HG02870 (cell line): ENCODE results near the gene TBX1.

Source experiments
- ATAC-seq: cut with Tn5 transposase; IDR thresholded peaks from one replicate; pipeline ENCODE4 v1.9.1; 2021; ENCODE audit warnings: mild to moderate bottlenecking, moderate library complexity; ENCODE audit not compliant: unreplicated experiment

TBX1 gene

DNA sequence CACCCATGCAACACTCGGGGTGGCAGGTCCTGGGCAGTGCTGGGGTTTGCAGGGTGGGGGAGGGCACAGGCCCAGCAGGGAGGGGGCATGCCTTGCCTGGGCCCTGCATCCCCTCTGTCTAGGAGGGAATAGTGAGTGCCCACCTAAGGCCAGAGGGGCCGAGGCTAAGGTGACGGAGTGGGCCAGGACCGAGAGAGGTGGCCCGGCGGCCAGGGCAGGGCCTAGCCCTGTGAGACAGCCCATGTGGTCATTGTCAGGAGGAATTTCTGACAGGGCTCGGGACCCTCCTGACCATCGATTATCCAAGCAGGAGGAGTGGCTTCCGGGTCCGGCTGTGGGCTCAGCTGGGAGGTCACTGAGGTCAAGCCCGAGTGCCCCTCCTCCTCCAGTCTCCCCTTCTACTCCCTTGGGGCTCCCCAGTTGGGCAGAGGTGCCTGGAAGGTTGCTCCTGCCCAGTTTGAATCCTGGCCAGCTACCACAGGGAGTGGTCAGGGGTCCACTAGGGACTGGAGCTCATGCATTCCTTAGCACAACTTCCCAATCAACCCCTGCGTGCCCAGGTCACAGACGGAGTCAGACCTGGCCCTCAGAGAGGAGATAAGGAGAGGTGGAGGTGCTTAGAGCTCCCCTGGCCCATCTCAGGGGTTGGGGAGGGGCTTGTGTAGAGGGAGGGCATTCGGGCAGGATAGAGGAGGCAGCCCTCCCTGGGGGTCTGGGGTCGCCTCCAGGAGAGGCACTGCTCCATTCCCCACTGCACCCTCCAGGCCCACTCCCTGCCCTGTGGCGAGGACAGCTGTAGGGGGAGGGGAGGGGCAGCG, 22.5 kb upstream of the TBX1 start:
- no peak for ATAC-seq

DNA sequence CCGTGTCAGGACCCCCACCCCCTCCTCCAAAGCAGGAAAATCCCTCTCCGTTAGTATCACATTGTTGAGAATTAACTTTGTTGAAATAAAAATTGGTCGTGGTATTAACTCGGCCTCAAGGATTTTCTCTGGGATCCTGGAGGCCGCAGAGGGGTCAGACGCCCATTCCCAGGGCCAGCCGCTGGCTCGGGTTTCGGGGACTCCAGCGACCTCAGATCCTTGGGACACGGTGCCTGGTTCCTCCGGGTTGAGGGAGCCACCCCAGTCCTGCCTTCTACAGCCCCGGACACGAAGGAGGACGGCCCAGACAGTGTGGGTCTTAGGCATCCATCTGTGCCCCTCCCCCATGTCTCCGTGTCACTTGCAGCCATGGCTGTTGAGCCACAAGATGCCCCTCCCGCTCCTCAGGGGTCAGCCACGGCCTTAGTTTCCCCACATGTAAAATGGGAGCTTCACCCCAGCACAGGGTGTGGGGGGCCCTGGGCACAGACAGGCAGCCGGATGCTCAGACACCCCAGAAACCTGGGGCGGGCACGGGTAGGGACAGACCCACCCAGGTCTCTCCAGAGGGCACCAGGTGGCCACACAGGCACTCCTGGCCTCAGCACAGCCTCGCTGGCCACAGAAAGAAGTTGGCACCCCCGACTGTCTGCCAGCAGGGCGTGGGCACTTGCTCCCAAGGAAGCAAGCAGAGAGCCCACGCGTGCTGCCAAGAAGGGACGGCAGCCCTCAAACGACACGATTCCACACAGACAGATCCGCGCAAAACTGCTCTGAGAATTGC, 21.7 kb upstream of the TBX1 start:
- no peak for ATAC-seq

GRCh38 chr22:19739448-19739895, 21.1 kb upstream of the TBX1 start:
- ATAC-seq: no peak

DNA sequence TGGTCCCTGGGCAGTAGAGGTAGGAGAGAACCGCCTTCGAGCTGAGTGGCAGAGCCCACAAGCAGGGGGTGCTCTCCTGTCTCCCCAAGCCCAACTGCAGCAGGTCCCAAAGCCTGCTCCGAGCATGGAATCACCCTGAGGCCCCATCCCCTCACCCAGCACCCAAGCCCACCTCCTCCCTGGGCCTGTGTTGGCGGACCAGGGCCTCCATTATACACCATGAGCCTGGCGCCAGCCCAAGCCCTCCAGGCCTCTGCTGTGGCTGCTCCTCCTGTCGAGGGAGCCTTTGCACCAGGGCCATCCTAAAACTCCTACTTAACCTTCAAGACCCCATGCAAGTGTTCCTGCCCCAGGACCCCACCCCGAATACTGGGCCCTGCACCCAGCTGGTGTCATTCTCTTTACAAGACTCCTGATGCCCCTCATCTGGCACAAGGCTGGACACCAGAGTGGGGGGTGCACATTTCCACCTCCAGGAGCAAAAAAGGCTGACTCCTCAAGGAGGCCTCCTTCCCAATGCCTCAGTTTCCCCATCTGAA, 20.6 kb upstream of the TBX1 start:
- no peak for ATAC-seq

- ATAC-seq: no peak
These were observed 20.0 kb upstream of the TBX1 start for GRCh38 chr22:19740586-19740985.

GRCh38 chr22:19741053-19741452, 19.5 kb upstream of the TBX1 start:
- ATAC-seq: no peak

DNA sequence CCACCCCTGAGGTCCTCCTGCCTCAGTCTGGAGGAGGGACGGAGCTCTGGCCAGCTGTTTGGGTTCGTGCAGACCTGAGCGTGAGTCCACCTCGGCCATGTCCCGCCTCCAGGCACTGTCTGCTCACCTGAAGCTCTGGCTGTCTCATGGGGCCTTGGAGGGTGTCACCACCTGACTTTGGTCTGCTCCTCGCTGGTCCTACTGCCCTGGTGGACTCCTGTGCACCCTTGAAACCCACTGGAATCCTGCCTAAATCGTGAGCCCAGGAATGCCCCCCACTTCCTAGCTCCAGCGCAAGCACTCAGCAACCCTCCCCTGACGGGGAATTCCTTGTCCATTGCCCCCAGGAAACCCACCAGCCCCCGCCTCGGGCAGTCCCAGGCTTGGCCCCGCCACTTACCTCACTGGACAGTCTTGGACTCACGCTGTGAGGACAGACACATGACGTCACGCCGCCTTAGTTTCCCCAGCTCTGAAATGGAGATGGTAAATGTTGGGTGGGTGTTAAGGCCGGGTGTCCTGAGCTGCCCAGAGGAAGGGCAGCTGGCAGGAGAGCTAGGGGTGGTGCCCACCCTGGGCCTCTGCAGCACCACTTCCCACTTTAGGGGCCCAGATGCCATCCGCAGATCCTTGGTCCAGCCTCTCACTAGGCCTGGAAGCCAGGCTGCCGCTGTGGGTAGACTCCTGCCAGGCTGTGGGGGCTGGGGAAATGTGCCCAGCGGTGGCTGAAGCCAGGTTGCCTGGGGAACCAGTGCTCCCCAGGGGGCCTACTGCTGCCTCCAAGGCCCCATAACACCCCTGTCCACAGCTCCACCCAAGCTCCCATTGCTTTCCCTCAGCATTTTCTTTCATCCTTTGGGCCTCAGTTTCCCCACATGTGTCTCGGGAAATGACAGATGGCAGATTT, 18.2 kb upstream of the TBX1 start:
- no peak for ATAC-seq

- no peak for ATAC-seq
These were observed 17.5 kb upstream of the TBX1 start for GRCh38 chr22:19743081-19743480.

DNA sequence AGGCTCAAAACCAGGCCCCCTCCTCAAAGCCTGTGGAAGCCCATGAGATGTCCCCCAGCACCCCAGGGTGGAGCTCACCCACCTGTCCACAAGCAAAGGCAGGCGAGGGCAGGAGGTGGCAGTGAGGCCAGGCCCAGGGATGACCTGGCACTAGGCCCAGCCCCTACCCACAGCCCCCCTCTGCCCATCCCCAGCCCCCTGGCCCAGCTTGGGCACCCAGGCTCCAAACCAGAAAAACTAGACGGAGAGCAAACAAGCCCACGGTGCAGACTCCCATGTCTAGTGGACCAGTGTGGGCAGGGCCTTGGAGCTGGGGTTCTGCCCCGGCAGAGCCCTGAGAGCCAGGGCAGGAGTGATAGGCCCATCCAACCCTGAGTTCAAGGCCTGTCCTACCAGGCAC, 16.9 kb upstream of the TBX1 start:
- no peak for ATAC-seq

GRCh38 chr22:19744350-19745006, 16.1 kb upstream of the TBX1 start:
- no peak for ATAC-seq

- no peak for ATAC-seq
These were observed 15.2 kb upstream of the TBX1 start for GRCh38 chr22:19745155-19746101.

DNA sequence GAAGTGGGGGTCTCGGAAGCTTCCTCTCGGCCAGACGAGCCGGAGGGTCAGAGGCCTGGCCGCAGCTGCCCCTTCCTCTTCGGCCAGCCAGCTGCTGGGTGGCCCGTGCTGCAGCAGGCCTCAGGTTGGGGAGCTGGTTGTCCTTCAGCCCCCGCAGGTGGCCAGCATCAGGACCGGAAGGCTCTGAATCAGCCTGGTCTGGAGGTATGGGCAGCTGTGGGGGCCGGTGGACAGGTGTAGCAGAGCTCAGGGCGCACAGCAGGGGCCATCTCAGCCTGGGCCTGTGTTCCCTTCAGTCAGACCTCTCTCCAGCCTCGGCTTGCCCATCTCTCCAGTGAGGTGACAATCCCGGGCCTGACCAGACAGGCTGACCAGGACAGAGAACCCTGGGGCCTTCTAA, 13.9 kb upstream of the TBX1 start:
- ATAC-seq: no peak

- no peak for ATAC-seq
These were observed 13.0 kb upstream of the TBX1 start for GRCh38 chr22:19747551-19747950.

- no peak for ATAC-seq
These were observed 12.4 kb upstream of the TBX1 start for GRCh38 chr22:19748139-19748538.

DNA sequence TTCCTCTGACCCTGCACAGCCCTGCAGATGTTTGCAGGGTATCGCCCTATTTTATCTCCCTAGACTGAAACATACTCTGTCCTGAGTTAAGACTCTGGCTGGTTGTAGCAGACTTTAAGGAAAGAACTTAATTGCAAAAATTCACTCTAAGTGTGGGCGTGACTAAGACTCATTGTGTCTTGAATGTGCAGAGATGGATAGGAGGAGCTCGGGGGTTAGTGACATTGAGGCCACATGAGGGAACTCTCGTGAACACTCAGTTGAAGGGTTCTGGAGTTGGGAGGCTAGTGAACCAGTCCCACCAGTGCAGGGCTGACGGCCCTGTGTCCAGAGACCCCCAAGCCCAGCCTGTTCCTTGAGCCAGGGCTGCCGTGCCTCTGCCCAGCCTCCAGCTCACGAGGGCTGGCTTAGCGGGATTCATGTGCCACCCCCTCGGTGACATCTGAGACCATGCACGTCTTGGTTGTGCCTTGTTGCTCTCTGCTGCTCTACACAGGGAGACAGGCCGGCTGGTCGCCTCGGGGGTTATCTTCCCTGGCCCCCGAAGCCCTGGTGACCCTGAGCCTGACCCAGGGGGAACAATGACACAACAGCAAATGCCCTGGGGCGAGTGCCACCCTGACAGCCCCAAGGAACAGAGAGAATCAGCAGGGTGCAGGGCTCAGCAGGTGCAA, 11.4 kb upstream of the TBX1 start:
- no peak for ATAC-seq

GRCh38 chr22:19749876-19750275, 10.7 kb upstream of the TBX1 start:
- no peak for ATAC-seq

- ATAC-seq: no peak
These were observed 9.8 kb upstream of the TBX1 start for GRCh38 chr22:19750507-19751490.
